Left ventricle myocardium inferior (tissue), 1 donor: ENCODE results near the gene FDPS. TPM values are rescaled to one million over a fixed set of nuclear protein-coding genes. Genes with fewer than 3 reads are reported as not detected.
A peak's percentile ranks its signal among the peaks of the same experiment; 100 is the strongest.

Source experiments
- DNase-seq: peaks from one replicate; pipeline ENCODE4 v3.0.0-alpha.2; 2020
- H3K27ac ChIP-seq: fragments of 200-600 bp; replicated peaks from 2 replicates; pipeline ENCODE4 v1.8.0; 2021
- H3K27me3 ChIP-seq: fragments of 200-600 bp; 2 replicates; pipeline ENCODE4 v1.8.0; 2021; ENCODE audit warnings: low read depth
- H3K36me3 ChIP-seq: fragments of 200-600 bp; 2 replicates; pipeline ENCODE4 v1.8.0; 2021
- H3K4me1 ChIP-seq: fragments of 200-600 bp; 2 replicates; pipeline ENCODE4 v1.8.0; 2021
- H3K4me3 ChIP-seq: fragments of 200-600 bp; 2 replicates; pipeline ENCODE4 v1.8.0; 2021; ENCODE audit warnings: mild to moderate bottlenecking, moderate library complexity
- H3K9me3 ChIP-seq: fragments of 200-600 bp; replicated peaks from 2 replicates; pipeline ENCODE4 v1.8.0; 2021
- intact Hi-C: fragments of 100-400 bp; cut with micrococcal nuclease; formaldehyde crosslinking; loops from one replicate; pipeline ENCODE4 v1.11.0; 2022
- total RNA-seq: library from RNA; stranded (reverse); fragmentation: NEBNext Ultra II Directional; extraction: Animal tissue kit (Norgen Biotek cat#: 25700); gene quantifications from one replicate; pipeline ENCODE4 v1.2.1, GENCODE V29; 2021
- TF ChIP-seq, protein P1 (sequence below): fragments of 200-600 bp; IDR thresholded peaks from 2 replicates; pipeline ENCODE4 v1.8.0; 2021; ENCODE audit warnings: antibody characterized with exemption, mild to moderate bottlenecking, borderline replicate concordance
- donor health status: DM: no; HTN: yes; CAD: no; lungs with severe emphysema.

FDPS gene
- total RNA-seq, 1 donor from 2014 or later = 75.0 TPM

- peak overlapping the region; percentile 60 for H3K27ac ChIP-seq
Measured at GRCh38 chr1:155266553-155266952, 42.1 kb upstream of the FDPS start.

DNA sequence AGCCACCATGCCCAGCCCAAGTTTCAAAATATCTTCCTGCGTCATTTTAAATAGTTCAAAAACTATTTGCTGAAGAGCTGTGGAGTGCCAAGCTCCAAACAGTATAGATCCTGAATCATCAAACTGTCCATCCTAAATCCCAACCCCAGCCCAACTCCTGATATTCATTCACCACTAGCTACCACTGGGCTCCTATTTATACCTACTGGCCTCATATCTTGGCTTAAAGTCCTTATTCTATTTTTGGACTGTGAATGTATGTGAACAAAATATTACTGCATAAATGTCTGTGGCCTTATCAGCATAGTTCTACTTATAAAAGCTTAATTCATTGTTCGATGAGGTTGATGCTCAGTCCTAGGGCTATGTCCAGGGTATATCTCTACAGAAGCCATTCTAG lies 41.3 kb upstream of the FDPS start:
- DNase-seq = no peak
- Histone ChIP-seq H3K4me1 (peaks cover 43% of the 10 kb centered on the region), H3K36me3 (peaks cover 82% of the 10 kb centered on the region), H3K9me3 (no peaks in the 10 kb centered on the region), H3K4me3 (no peak overlapping the region), H3K27me3 (no peaks in the 10 kb centered on the region), H3K27ac (peak overlapping the region; percentile 60)
- TF ChIP-seq, protein P1, sequence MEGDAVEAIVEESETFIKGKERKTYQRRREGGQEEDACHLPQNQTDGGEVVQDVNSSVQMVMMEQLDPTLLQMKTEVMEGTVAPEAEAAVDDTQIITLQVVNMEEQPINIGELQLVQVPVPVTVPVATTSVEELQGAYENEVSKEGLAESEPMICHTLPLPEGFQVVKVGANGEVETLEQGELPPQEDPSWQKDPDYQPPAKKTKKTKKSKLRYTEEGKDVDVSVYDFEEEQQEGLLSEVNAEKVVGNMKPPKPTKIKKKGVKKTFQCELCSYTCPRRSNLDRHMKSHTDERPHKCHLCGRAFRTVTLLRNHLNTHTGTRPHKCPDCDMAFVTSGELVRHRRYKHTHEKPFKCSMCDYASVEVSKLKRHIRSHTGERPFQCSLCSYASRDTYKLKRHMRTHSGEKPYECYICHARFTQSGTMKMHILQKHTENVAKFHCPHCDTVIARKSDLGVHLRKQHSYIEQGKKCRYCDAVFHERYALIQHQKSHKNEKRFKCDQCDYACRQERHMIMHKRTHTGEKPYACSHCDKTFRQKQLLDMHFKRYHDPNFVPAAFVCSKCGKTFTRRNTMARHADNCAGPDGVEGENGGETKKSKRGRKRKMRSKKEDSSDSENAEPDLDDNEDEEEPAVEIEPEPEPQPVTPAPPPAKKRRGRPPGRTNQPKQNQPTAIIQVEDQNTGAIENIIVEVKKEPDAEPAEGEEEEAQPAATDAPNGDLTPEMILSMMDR = no peak
- intact Hi-C loops = no loop called here

More at GRCh38 chr1:155266553-155266952, 42.1 kb upstream of the FDPS start:
- H3K27me3 ChIP-seq = no peaks in the 10 kb centered on the region
- H3K4me1 ChIP-seq = peaks cover 40% of the 10 kb centered on the region
- H3K4me3 ChIP-seq = no peak overlapping the region
- DNase-seq = no peak
- TF ChIP-seq, protein P1 = no peak
- peaks cover 82% of the 10 kb centered on the region for H3K36me3 ChIP-seq
- H3K9me3 ChIP-seq = no peaks in the 10 kb centered on the region
- intact Hi-C loops = no loop called here

DNA sequence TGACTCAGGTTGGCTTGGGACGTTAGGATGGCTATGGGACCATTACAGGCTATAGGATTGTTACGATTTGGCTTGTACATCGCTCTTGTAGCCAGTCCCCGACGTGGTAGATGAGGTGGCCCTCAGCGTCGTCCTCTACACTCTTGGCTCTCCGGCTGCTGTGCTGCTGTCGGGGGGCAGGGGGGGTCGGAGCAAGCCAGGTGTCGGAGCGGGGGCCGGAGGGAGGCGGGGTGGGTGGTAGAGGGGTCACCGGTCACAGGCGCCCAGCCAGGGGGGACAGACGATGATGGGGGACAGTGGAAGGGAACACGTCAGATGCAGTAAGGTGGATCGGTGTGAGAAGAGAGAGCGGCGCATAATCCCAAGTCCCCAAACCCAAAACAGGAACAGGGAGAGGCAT lies 40.0 kb upstream of the FDPS start:
- Histone ChIP-seq H3K27me3 (no peaks in the 10 kb centered on the region), H3K36me3 (peaks cover 74% of the 10 kb centered on the region), H3K4me1 (peaks cover 46% of the 10 kb centered on the region), H3K9me3 (no peaks in the 10 kb centered on the region), H3K4me3 (no peak overlapping the region), H3K27ac (no peak overlapping the region)
- intact Hi-C loops = no loop called here
- TF ChIP-seq, protein P1 = no peak
- DNase-seq = no peak

DNA sequence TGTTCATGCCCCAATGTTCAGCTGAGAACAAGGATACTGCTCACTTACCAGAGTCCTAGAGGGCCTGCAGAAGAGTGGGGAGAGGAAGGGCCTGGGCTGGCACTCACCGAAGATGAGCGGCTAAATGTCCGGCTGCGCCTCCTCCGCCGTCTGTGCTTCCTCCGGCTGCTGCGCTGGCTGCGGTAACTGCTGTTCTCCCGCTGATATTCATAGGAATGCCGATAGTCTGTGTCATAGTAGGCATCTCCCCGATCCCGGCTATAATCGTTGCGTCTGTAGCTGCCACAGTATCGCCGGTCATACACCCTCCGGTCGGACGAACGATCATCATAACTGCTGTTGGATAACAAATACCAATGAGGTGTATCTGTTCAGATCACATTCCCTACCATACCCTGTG lies 39.3 kb upstream of the FDPS start:
- intact Hi-C loops = no loop called here
- no peak for DNase-seq
- no peaks in the 10 kb centered on the region for H3K9me3 ChIP-seq
- TF ChIP-seq, protein P1 = no peak
- no peak overlapping the region for H3K27ac ChIP-seq
- H3K4me1 ChIP-seq = peaks cover 52% of the 10 kb centered on the region
- no peaks in the 10 kb centered on the region for H3K27me3 ChIP-seq
- H3K4me3 ChIP-seq = no peak overlapping the region
- peaks cover 66% of the 10 kb centered on the region for H3K36me3 ChIP-seq

- H3K36me3 ChIP-seq = peaks cover 33% of the 10 kb centered on the region
- DNase-seq = no peak
- intact Hi-C loops = no loop called here
- TF ChIP-seq, protein P1 = no peak
- H3K27me3 ChIP-seq = no peaks in the 10 kb centered on the region
- H3K4me3 ChIP-seq = peak overlapping the region; percentile 89
- H3K9me3 ChIP-seq = no peaks in the 10 kb centered on the region
- H3K4me1 ChIP-seq = peaks cover 53% of the 10 kb centered on the region
- H3K27ac ChIP-seq = peak overlapping the region; percentile 97
Measured at GRCh38 chr1:155272466-155273342, 36.0 kb upstream of the FDPS start.
